IPS DF 6.9 (cell line): ENCODE data around the gene FAM167B.
"Not testable (repeated sequence)": the region's sequence is repeated elsewhere in the genome, so short reads cannot be mapped to it uniquely, and the experiment has no call there.

Experiments used
- DNase-seq: peaks from one replicate; pipeline ENCODE4 v3.0.0-alpha.2; 2013; ENCODE audit warnings: low read depth, low spot score
- H3K27ac ChIP-seq: one replicate; pipeline ENCODE4 v1.5.1; 2013; ENCODE audit warnings: low read length, control low read depth
- H3K27me3 ChIP-seq: 2 replicates; pipeline ENCODE4 v1.6.1; 2013; ENCODE audit warnings: mild to moderate bottlenecking, low read length; ENCODE audit not compliant: control insufficient read depth, insufficient read depth
- H3K36me3 ChIP-seq: 2 replicates; pipeline ENCODE4 v1.6.1; 2013; ENCODE audit warnings: low read length; ENCODE audit not compliant: control insufficient read depth, insufficient read depth
- H3K4me1 ChIP-seq: 2 replicates; pipeline ENCODE4 v1.6.1; 2013; ENCODE audit warnings: low read length; ENCODE audit not compliant: control insufficient read depth, insufficient read depth
- H3K4me3 ChIP-seq: 2 replicates; pipeline ENCODE4 v1.5.1; 2013; ENCODE audit warnings: mild to moderate bottlenecking, low read length
- H3K9me3 ChIP-seq: 2 replicates; pipeline ENCODE4 v1.6.1; 2013; ENCODE audit warnings: low read length, inconsistent platforms; ENCODE audit not compliant: control insufficient read depth, insufficient read depth
- WGBS: extraction: QIAGEN DNeasy Blood & Tissue Kit; methylation state at CpG from one replicate; pipeline ENCODE4 v1.1.7; 2013; ENCODE audit warnings: mixed read lengths, missing lambda C conversion rate; ENCODE audit not compliant: insufficient read length, insufficient coverage; 5-methylcytosine and 5-hydroxymethylcytosine counted together

FAM167B gene

GRCh38 chr1:32242341-32242851 is 4.6 kb upstream of the FAM167B start:
- no peaks in the 10 kb centered on the region for H3K9me3 ChIP-seq
- no peaks in the 10 kb centered on the region for H3K36me3 ChIP-seq
- no peak overlapping the region for H3K4me3 ChIP-seq
- H3K27me3 ChIP-seq: no peaks in the 10 kb centered on the region
- no peaks in the 10 kb centered on the region for H3K4me1 ChIP-seq
- no peak overlapping the region for H3K27ac ChIP-seq
- DNase-seq: no peak
- WGBS: no CpG with 5 or more reads among the region's 7 CpGs

- H3K27ac ChIP-seq: no peak overlapping the region
- DNase-seq: no peak
- H3K4me3 ChIP-seq: no peak overlapping the region
- no peaks in the 10 kb centered on the region for H3K9me3 ChIP-seq
- H3K36me3 ChIP-seq: no peaks in the 10 kb centered on the region
- WGBS: no CpG with 5 or more reads among the region's 12 CpGs
- no peaks in the 10 kb centered on the region for H3K27me3 ChIP-seq
- H3K4me1 ChIP-seq: peaks cover 6% of the 10 kb centered on the region; the same call in 1 of the 2 replicates
These were observed 430 bp downstream of the FAM167B start for GRCh38 chr1:32247452-32247851.

GRCh38 chr1:32247983-32248889 is 1.2 kb downstream of the FAM167B start:
- DNase-seq: no peak
- H3K27me3 ChIP-seq: no peaks in the 10 kb centered on the region
- no CpG with 5 or more reads among the region's 31 CpGs for WGBS
- peak overlapping the region; percentile 18; the same call in 1 of the 2 replicates for H3K4me3 ChIP-seq
- no peaks in the 10 kb centered on the region for H3K9me3 ChIP-seq
- H3K27ac ChIP-seq: no peak overlapping the region
- no peaks in the 10 kb centered on the region for H3K36me3 ChIP-seq
- H3K4me1 ChIP-seq: peaks cover 6% of the 10 kb centered on the region; the same call in 1 of the 2 replicates

- WGBS: no CpG with 5 or more reads among the region's 9 CpGs
- H3K9me3 ChIP-seq: no peaks in the 10 kb centered on the region
- DNase-seq: no peak
- H3K4me3 ChIP-seq: no peak overlapping the region
- no peaks in the 10 kb centered on the region for H3K36me3 ChIP-seq
- H3K4me1 ChIP-seq: peaks cover 6% of the 10 kb centered on the region; the same call in 1 of the 2 replicates
- H3K27ac ChIP-seq: no peak overlapping the region
- no peaks in the 10 kb centered on the region for H3K27me3 ChIP-seq
These were observed 3.0 kb downstream of the FAM167B start for GRCh38 chr1:32249831-32250525.

- Histone ChIP-seq H3K27me3 (no peaks in the 10 kb centered on the region), H3K4me3 (no peak within 1 kb of the TSS), H3K27ac (no peak within 1 kb of the TSS), H3K9me3 (no peaks in the 10 kb centered on the region), H3K4me1 (peaks cover 6% of the 10 kb centered on the region; the same call in 1 of the 2 replicates), H3K36me3 (no peaks in the 10 kb centered on the region)
- no peak for DNase-seq
- WGBS: no CpG with 5 or more reads among the region's 25 CpGs
These were observed 4.1 kb downstream of the FAM167B start, which contains the start of gene LCK for GRCh38 chr1:32250893-32251716. TSS of gene LCK (plus strand) at chr1:32251265. CDS start at chr1:32274330, 23,065 bp downstream.

- DNase-seq: no peak
- Histone ChIP-seq H3K4me1 (peaks cover 1% of the 10 kb centered on the region; the same call in 1 of the 2 replicates), H3K27me3 (no peaks in the 10 kb centered on the region), H3K4me3 (no peak overlapping the region), H3K27ac (no peak overlapping the region), H3K9me3 (no peaks in the 10 kb centered on the region), H3K36me3 (no peaks in the 10 kb centered on the region)
- WGBS: no CpG with 5 or more reads among the region's 10 CpGs
These were observed 8.3 kb downstream of the FAM167B start for GRCh38 chr1:32255072-32256071.

- peaks cover 1% of the 10 kb centered on the region; the same call in 1 of the 2 replicates for H3K4me1 ChIP-seq
- no peak overlapping the region for H3K27ac ChIP-seq
- 100% methylated on average over 2 of the region's 9 CpGs for WGBS
- H3K27me3 ChIP-seq: no peaks in the 10 kb centered on the region
- H3K9me3 ChIP-seq: no peaks in the 10 kb centered on the region
- no peak for DNase-seq
- no peaks in the 10 kb centered on the region for H3K36me3 ChIP-seq
- H3K4me3 ChIP-seq: no peak overlapping the region
These were observed 9.6 kb downstream of the FAM167B start for GRCh38 chr1:32256473-32257226.

- Histone ChIP-seq H3K4me1 (no peaks in the 10 kb centered on the region), H3K27ac (no peak overlapping the region), H3K27me3 (no peaks in the 10 kb centered on the region), H3K36me3 (no peaks in the 10 kb centered on the region), H3K9me3 (no peaks in the 10 kb centered on the region), H3K4me3 (no peak overlapping the region)
- no CpG with 5 or more reads among the region's 6 CpGs for WGBS
- DNase-seq: no peak
These were observed 10.1 kb downstream of the FAM167B start for GRCh38 chr1:32257227-32257508.

GRCh38 chr1:32263236-32263593 is 16.2 kb downstream of the FAM167B start:
- H3K27ac ChIP-seq, H3K4me3 ChIP-seq, H3K36me3 ChIP-seq, H3K4me1 ChIP-seq, H3K27me3 ChIP-seq, H3K9me3 ChIP-seq, DNase-seq: not testable (repeated sequence)
- WGBS: no CpG with 5 or more reads among the region's 4 CpGs
